GM21367 (cell line): ENCODE results near the gene CTNND2.
"Not testable (repeated sequence)": the region's sequence is repeated elsewhere in the genome, so short reads cannot be mapped to it uniquely, and the experiment has no call there.

ENCODE experiments used
- ATAC-seq: cut with Tn5 transposase; IDR thresholded peaks from one replicate; pipeline ENCODE4 v1.9.1; 2021; ENCODE audit not compliant: unreplicated experiment

CTNND2 gene

DNA sequence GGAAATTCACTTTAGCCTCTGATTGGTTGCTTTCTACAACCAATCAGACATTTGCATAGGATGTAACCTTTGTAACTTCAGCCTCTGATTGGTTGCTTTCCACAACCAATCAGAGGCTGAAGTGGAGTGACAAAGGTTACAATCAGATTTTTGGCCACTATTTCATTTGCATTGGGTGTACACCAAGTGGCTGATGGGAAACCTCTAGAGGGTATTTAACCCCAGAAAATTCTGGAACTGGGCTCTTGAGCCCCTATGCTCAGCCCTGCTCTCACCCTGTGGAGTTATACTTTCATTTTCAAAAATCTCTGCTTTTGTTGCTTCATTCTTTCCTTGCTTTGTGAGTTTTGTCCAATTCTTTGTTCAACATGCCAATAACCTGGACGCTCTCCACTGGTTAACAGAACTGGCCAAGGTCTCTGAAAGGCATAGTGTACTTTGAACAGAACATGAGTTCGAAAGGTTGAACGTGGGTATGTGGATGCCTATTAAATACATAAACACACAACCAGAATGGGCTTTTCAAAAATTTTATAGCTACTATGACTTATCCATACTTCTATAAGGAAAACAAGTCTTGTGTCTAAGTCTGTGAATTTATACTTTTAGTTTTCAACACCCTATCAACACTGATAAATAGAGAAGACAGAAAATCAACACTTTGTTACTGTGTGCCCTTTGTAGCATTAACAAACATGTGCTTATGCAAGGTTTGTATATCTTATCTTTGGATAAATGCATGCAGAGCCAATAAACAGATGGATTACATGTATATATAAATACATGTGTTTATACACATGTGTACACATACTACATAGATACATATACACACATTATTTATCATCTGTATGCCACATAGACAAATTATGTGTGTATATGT lies 568.1 kb downstream of the CTNND2 start:
- ATAC-seq: no peak

DNA sequence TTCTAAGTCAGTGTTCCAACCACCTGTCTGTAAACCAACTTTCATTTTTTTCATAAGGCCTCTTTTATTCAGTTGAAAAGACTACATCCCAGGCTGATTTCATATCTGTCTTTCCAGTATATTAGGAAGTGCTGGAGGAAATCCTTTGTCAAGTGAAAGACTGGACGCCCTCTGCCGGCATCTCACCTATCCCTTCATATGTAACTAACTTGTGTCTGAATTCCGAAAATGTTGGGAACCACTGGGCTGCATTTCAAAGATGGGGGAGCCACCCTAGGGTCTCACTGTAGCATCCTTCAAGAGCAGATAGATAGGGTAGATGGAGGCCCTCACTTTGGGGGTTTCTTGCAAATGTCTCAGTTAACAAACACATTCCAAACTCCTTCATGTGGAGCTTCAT lies 569.8 kb downstream of the CTNND2 start:
- ATAC-seq: no peak

DNA sequence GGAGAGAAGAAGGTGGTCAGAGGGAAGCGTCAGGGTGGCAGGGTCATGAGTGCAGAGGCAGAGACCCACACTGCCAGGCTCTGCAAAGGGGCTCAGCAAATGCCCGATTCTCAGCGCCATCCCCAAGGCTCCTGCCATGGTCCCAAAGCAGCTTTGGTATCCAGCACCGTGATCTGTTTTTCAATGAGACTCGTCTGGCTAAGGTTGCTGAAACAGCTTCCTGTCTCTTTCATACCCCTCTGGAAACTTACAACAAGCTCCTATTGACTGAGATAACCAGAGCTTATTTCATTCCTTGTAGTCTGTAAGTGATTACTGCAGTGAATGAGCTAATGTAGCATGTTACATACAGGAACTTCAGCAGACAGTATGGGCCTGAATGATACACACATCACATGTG lies 574.6 kb downstream of the CTNND2 start:
- no peak for ATAC-seq

DNA sequence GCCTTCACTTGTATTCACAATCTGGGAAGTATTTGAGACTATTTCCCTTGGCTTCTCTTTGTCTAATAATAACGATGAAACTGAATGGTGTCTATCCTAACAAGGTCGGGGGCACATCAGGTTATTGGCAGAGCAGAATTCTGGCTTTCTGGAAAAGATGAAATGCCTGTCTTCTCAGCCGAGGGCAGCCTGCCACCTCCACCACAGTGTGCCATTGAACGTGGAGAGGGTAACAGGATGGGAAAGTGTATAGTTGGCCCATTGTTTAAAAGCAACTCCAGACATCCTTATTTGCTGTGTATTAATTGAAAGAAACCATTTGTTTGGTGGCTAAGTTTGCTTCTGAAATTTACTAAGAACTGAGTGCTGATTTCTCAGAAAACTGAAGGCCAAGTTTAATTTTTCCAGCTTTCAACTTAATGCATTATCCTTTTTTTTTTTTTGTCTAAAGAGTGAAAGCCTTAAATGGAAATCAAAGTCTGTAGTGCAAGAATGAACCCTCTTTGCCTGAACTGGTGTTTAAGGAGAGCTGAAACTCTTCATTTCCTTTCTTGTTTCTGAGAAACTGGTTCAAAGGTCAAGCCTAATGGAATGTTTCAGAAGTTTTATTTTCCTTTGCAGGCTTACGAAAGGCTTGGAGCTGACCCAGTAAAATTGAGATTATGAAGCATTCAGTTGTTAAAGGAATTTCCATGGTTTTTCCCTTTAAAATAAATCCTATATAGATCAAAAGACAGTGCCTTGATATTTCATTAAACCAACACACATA lies 579.5 kb downstream of the CTNND2 start:
- no peak for ATAC-seq

DNA sequence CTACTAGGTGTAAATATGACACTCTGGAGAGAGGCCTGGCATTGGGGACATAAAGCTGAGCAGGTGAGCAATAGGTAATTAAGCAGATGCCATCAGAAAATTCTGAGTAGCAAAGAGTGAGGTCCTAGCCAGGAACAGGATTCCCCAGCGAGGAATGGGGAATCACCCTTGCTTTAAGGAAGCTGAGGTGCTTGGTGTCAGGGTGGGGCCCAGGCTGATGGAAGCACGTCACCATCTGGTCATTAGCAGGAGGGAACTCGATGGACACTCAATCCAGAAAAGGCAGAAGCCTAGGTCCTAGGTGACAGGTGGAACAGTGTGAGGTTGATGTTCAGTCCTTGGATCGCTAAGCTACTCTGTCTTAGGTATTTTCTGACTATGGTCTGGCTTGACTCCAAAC lies 580.5 kb downstream of the CTNND2 start:
- ATAC-seq: no peak

DNA sequence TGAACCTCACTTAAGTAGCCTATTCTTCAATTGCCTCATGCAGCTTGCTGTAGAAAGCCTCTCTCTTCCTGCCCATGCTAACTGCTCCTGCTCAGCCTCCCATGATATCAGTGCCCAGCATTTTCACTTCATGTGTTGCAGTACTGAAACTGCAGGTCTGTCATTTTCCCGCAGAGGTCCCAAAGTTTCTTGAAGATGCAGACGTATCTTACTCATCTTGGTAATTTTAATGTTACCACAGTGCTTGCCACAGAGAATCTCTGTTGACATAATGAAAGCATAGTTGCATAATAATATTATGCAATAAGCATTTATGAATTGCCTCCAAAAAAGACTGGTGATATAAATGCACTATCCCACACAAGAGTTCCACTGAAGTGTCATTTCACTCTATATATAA lies 582.1 kb downstream of the CTNND2 start:
- ATAC-seq: no peak

DNA sequence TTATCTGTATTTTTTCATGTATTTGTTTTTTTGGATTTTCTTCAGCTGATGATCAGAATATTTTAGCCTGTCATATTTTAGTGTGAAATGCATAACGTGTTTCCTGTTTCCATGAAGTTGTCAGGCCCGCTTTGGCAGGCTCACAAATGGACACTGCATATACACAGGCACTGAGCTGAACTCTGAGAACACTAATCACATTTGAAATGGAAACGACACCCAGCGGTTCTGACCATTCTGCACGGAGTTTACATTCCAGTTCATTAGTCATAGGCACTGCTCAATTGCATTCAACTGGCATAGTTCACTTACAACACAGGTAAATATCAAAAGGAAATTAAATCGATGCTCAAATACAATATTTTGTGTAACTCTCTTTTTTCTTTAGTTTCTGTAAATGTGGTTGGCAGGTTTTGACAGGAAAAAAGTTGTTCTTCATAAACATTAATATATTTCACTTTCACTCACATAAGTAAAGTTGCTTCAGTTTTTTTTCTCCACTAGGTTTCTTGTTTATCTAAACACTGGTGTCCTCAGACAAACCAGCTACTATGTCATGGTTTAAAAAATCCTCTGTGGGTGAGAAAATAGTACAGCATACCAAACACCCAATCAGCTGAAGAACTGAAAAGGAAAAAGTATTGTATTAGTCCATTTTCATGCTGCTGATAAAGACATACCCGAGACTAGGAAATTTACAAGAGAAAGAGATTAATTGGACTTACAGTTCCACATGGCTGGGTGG lies 584.2 kb downstream of the CTNND2 start:
- no peak for ATAC-seq

DNA sequence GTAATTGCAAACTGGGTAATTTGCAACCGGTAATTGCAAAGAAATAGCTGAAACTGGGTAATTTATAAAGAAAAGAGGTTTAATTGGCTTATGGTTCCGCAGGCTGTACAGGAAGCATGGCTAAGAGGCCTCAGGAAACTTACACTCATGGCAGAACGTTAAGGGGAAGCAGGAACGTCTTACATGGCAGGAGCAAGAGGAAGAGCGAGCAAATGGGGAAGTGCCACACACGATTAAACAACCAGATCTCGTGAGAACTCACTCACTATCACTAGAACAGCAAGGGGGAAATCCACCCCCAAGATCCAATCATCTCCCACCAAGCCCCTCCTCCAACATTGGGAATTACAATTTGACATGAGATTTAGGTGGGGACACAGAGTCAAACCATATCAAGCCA lies 590.6 kb downstream of the CTNND2 start:
- not testable (repeated sequence) for ATAC-seq

DNA sequence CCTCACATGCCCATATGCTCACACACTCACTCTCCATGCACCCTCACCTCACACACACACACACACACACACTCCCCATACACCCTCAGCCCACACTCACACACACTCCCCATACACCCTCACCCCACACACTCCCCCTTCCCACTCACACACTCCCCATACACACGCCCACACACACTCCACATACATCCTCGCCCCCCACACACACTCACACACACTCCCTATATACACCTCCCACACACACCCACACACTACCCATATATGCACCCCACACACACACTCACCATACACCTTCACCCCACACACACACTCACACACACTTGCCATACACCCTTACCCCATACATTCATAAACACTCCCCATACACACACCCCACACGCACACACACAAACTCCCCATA lies 592.5 kb downstream of the CTNND2 start:
- ATAC-seq: no peak

DNA sequence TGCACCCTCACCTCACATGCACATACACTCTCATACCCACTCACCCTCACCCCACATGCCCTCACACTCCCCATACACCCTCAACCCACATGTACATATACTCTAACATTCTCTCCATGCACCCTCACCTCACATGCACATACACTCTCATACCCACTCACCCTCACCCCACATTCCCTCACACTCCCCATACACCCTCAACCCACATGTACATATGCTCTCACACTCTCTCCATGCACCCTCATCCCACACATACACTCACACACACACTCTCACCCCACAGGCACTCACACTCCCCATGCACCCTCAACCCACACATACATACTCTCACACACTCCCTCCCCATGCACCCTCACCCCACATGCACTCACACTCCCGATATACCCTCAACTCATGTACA lies 593.0 kb downstream of the CTNND2 start:
- no peak for ATAC-seq

DNA sequence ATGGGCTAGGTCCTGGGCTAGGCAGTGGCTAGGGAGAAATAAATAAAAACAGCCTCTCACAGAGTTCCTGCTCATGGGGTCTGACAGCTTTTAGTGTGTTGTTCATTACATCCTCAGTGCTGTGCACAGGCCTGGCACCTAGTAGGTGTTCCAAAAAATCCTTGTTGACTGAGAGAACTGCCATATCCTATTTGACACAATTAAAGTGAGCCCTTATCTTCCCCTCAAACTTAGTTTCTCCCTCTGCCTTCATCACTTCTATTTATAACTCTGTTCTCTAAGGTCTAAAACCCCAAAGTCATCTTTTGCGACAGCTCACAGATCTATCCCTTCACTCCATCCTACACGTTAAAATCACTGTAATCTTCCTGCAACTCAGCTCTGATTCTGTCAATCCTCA lies 594.1 kb downstream of the CTNND2 start:
- ATAC-seq: no peak

DNA sequence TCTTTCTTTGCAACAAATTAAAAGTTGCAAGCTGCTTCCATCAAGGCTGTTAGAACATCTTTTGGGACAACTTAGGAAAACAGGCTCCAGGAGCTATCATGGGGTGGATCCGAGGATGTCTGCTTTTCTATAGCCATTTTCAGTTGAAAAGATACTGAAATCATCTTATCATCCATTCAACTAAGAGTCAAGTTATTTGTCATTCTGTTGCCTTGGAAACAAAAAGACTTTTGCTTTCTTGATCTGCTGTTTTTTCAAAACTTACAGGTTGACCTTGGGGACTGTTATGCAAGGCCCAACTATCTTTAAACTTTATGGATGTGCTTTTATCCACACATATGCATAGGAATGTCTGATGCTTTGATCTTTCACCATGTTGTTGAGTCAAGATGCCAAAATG lies 597.9 kb downstream of the CTNND2 start:
- no peak for ATAC-seq

DNA sequence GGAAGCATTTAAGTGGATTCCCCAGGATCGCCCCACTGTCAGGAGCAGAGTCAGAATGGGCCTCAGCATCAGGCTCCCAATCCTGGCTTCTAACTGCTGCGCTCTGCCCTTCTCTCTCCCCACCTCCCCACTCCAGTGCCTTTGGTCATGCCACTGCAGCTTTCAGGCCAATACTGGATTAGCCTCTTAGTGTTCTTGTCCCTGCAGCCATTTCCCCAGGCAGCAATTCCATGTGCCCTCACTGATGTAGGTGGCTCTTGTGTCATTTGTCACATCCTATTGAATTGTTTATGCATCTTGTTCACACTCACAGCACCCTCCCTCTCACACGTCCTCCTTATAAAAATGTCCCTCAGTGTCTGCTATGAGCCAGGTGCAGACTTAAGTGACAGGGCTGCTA lies 599.0 kb downstream of the CTNND2 start:
- ATAC-seq: no peak

DNA sequence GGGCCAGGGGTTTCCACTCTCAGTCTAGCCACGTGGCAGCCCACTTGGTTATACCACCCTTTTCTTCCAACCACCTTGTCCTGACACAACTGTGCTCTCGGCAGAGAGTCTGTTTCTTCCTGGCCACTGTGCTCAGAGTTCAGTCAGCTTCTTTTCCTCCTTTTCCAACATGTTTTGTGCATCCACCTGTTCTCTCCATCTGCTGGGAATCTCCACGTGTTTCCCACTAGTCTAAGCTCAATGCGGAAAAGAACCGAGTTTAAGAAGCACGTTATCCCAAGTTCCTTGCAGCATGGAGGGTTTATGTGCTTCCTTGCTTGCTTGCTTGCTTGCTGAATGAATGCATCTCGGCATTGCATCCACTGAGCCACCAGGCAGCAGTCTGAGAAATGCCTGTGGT lies 599.6 kb downstream of the CTNND2 start:
- no peak for ATAC-seq

DNA sequence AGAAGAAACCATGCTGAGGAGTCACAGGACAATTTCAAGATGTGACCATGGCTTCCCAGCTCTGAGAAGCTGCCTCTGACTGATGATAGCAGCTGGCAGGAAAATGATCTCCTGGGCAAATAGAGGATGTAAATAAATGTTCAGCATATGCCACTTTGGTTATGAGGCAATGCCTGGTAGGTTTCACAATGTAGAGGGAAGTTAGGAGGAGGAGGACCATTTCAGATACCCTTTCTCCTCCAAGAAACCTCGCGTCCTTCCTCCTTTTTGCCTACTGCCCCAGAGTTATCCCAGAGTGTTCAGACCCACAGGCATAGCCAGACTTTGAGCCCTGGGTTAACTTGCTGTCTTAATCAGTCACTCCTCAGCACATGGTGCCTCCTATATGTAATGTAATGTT lies 601.6 kb downstream of the CTNND2 start:
- ATAC-seq: no peak

DNA sequence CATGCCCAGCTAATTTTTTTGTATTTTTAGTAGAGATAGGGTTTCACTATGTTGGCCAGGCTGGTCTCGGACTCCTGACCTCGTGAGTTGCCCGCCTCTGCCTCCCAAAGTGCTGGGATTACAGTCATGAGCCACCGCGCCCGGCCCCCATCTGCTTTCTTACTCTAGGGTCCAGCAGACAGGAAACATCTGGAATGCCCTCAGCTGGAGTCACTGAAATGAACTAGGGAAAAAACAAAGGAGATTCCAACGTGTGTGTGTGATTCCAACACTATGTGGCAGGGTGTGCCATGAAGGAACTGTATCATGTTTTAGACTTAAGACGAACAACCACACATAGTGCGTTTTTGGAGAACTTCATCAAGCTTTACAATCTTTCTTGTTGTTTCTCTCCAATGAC lies 603.1 kb downstream of the CTNND2 start:
- ATAC-seq: no peak

DNA sequence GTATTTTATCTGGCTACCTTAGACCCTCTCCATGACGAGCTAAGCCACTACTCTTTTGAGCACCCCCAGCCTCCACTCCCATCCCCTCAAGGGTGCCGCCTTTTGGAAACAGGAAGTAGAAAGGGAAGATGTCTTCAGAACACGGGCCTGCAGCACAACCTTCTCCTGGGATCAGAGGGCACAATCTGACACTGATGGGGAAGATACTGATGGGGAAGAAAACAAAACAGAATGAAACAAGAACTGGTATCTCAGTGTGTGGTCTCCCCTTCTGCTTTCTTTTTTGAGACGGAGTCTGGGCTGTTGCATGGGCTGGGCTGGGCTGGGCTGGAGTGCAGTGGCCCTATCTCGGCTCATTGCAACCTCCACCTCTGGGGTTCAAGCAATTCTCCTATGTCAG lies 603.5 kb downstream of the CTNND2 start:
- no peak for ATAC-seq

DNA sequence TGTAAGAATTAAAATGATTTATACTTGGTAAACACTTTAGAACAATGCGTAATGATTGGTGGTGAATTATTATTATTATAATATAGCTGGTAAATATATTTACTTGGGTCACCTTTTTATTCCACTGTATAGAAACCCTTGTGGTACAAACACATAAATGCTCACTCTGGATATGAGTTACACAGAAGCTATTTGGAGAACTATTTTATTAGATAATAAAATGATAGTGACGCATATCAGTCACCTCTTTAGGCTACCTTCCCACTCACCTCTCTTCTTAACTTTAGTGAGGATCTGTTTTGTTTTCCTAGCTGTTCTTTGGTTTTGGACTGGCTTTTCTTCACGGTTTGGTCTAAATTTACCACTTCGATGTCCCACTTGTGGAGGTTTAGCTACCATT lies 605.4 kb downstream of the CTNND2 start:
- ATAC-seq: no peak

DNA sequence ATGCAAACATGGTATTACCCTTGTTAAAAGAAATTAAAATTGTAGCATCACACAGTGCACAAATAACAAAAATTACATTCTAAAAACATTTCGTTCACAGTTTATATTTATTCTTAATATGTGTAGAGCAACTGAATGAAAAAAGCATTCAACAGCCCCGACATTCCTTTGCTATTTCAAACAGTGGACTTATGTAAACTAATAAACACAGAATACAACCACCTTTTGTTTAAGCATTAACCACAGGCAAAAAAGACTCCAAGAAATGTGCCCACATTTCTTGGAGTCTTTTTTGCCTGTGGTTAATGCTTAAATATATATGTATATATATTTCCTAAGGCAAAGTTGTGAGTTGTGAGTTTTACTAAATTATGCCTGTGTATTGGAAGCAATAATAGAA lies 610.7 kb downstream of the CTNND2 start:
- ATAC-seq: no peak

DNA sequence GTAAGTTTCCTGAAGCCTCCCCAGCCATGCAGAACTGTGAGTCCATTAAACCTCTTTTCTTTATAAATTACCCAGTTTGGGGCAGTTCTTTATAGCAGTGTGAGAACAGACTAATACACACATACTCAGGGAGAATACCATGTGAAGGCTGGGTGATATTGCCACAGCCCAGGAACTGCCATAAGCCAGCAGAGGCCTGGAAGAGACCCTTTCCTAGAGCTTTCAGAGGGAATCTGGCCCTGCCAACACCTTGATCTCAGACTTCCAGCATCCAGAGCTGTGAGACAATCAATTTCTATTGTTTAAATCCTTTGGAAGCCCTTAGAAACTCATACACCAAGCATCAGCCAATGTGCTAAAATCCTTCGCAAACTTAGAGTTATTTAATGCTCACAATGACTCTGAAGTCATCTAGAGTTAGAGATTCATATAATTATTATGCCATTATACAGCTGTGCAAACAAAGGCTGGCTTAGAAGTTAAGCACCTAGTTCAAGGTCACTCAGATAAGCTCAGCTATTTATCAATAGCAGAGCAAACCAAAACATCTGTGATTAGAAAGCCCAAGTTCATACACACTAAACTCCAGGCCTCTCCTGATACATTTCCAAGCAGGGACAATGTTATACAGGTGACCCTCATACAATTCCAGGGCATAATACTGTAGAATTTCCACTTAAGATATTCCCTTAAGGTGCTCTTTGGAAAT lies 611.4 kb downstream of the CTNND2 start:
- no peak for ATAC-seq

DNA sequence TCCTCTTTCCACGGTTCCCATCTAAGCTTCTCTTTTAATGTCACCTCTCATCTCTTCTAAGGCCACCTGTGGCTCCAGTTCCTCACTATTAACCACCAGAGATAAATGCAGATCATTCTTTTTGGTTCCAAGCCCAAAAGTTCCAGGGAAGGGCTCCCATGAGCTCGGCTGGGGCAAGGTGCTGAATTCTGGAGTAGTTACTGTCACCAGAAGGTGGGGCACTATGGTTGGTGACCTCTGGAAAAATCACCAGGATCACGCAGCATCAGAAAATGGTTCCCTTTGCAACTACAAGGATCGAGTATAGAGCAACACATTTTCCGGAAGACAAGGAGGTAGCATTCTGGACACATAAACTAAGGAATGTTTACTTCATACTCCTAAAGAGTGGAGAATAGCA lies 614.5 kb downstream of the CTNND2 start:
- ATAC-seq: no peak
